A549 (cell line): ENCODE measurements around the gene ATG13. TPM values are rescaled to one million over a fixed set of nuclear protein-coding genes. Genes with fewer than 3 reads are reported as not detected.

Source experiments
- ATAC-seq, 2 experiments: fragments of 200-7000 bp in 1 of 2; fragments of >200 bp in 1 of 2; cut with Nextera tagmentation in 1 of 2; cut with Tn5 transposase in 1 of 2; 3 replicates each; pipeline versions ENCODE4 v1.8.0 to v1.9.1; 2018 to 2020; ENCODE audit warnings: mild to moderate bottlenecking in 1 of 2, moderate library complexity in 1 of 2
- CTCF ChIA-PET: fragments of 300-600 bp; sonication (Branson Sonifier 250); formaldehyde crosslinking; extraction: SDS; loops from one replicate; lab custom pipeline; 2021; ENCODE audit warnings: antibody characterized with exemption, inconsistent platforms; lab: Yijun Ruan, JAX
- POLR2A ChIA-PET: fragments of 350-600 bp; formaldehyde crosslinking; extraction: SDS; loops from one replicate; lab custom pipeline; 2021; ENCODE audit warnings: antibody characterized with exemption, inconsistent platforms; lab: Yijun Ruan, JAX
- DNase-seq, 2 experiments: peaks; one replicate each; pipeline versions ENCODE4 v3.0.0 to v3.0.0-alpha.2; 2011 to 2016; ENCODE audit warnings: low read depth in 1 of 2, low spot score in 1 of 2
- FAIRE-seq: peaks from 2 replicates; lab custom pipeline; 2011; peaks lifted over from hg19 to GRCh38; lab: Jason Lieb, UNC
- H3K27ac ChIP-seq, 2 experiments: fragments of >200 bp; sonication (Bioruptor Twin); formaldehyde crosslinking; 3 replicates each; pipeline ENCODE4 v1.5.1; 2016 to 2017
- H3K4me1 ChIP-seq: fragments of >200 bp; sonication (Bioruptor Twin); formaldehyde crosslinking; 3 replicates; pipeline ENCODE4 v1.6.1; 2016
- H3K4me2 ChIP-seq: fragments of >200 bp; sonication (Bioruptor Twin); formaldehyde crosslinking; 3 replicates; pipeline ENCODE4 v1.6.1; 2016
- H3K4me3 ChIP-seq: fragments of >200 bp; sonication (Bioruptor Twin); formaldehyde crosslinking; 3 replicates; pipeline ENCODE4 v1.5.1; 2016
- H3K9me3 ChIP-seq: fragments of >200 bp; sonication (Bioruptor Twin); formaldehyde crosslinking; 3 replicates; pipeline ENCODE4 v1.6.1; 2016
- BCL3 ChIP-seq: fragments of >200 bp; sonication (Bioruptor Twin); formaldehyde crosslinking; IDR thresholded peaks from 3 replicates; pipeline ENCODE4 v1.6.1; 2016
- BHLHE40 ChIP-seq: IDR thresholded peaks from 2 replicates; pipeline ENCODE4 v1.6.1; 2012; ENCODE audit warnings: low read depth, low read length, inconsistent platforms
- CBX2 ChIP-seq: fragments of 200-600 bp; sonication (generic); IDR thresholded peaks from 2 replicates; pipeline ENCODE4 v1.6.1; 2016; ENCODE audit warnings: low read depth, mild to moderate bottlenecking, borderline replicate concordance
- CHD2 ChIP-seq: fragments of 150-350 bp; IDR thresholded peaks from 2 replicates; pipeline ENCODE4 v1.6.1; 2014; ENCODE audit warnings: low read length; ENCODE audit not compliant: partially characterized antibody
- CTCF ChIP-seq: fragments of >200 bp; sonication (Bioruptor Twin); formaldehyde crosslinking; IDR thresholded peaks from 3 replicates; pipeline ENCODE4 v1.5.1; 2016
- E2F6 ChIP-seq: IDR thresholded peaks from 2 replicates; pipeline ENCODE4 v1.6.1; 2012; ENCODE audit warnings: low read depth, borderline replicate concordance
- FOSB ChIP-seq: fragments of 250-450 bp; sonication (Bioruptor Pico); IDR thresholded peaks from 2 replicates; pipeline ENCODE4 v1.5.0; 2020; ENCODE audit warnings: mild to moderate bottlenecking, moderate library complexity
- FOXS1 ChIP-seq: fragments of 250-450 bp; sonication (Bioruptor Pico); IDR thresholded peaks from 2 replicates; pipeline ENCODE4 v1.5.0; 2020; ENCODE audit warnings: mild to moderate bottlenecking, moderate library complexity
- GATA3 ChIP-seq: IDR thresholded peaks from 2 replicates; pipeline ENCODE4 v1.6.1; 2012; ENCODE audit warnings: borderline replicate concordance
- HES2 ChIP-seq: fragments of >200 bp; sonication (Bioruptor Twin); formaldehyde crosslinking; IDR thresholded peaks from 2 replicates; pipeline ENCODE4 v1.6.1; 2016
- HOXA7 ChIP-seq: fragments of 250-450 bp; sonication (Bioruptor Pico); IDR thresholded peaks from 2 replicates; pipeline ENCODE4 v1.5.0; 2020; ENCODE audit warnings: mild to moderate bottlenecking, moderate library complexity
- JUN ChIP-seq, 2 experiments: fragments of >200 bp; sonication (Bioruptor Twin); formaldehyde crosslinking; IDR thresholded peaks; 2 replicates in 1 of 2; 3 replicates in 1 of 2; pipeline ENCODE4 v1.6.1; 2016 to 2017
- KDM5A ChIP-seq: fragments of 200-600 bp; sonication (generic); IDR thresholded peaks from 2 replicates; pipeline ENCODE4 v1.6.1; 2016; ENCODE audit warnings: antibody characterized with exemption, mild to moderate bottlenecking
- MAZ ChIP-seq: fragments of 150-350 bp; IDR thresholded peaks from 2 replicates; pipeline ENCODE4 v1.6.1; 2014; ENCODE audit warnings: antibody characterized with exemption, low read depth, low read length, borderline replicate concordance
- NFE2L2 ChIP-seq: fragments of 150-350 bp; conservative IDR thresholded peaks from 2 replicates; pipeline ENCODE4 v1.6.1; 2014; ENCODE audit warnings: low read length
- NPAS2 ChIP-seq: fragments of 250-450 bp; sonication (Bioruptor Pico); IDR thresholded peaks from 2 replicates; pipeline ENCODE4 v1.8.0; 2022; ENCODE audit warnings: mild to moderate bottlenecking, moderate library complexity, borderline replicate concordance
- NR3C1 ChIP-seq: fragments of >200 bp; sonication (Bioruptor Twin); formaldehyde crosslinking; IDR thresholded peaks from 3 replicates; pipeline ENCODE4 v1.6.1; 2017
- PBX3 ChIP-seq: IDR thresholded peaks from 2 replicates; pipeline ENCODE4 v1.6.1; 2012
- RARB ChIP-seq: fragments of 250-450 bp; sonication (Bioruptor Pico); IDR thresholded peaks from 2 replicates; pipeline ENCODE4 v1.8.0; 2021; ENCODE audit warnings: mild to moderate bottlenecking, moderate library complexity
- REST ChIP-seq: fragments of 200-600 bp; sonication (generic); IDR thresholded peaks from 2 replicates; pipeline ENCODE4 v1.6.1; 2016; ENCODE audit warnings: antibody characterized with exemption, mild to moderate bottlenecking, moderate library complexity
- RNF2 ChIP-seq: fragments of 200-600 bp; sonication (generic); IDR thresholded peaks from 2 replicates; pipeline ENCODE4 v1.6.1; 2016; ENCODE audit warnings: low read depth, mild to moderate bottlenecking, antibody characterized with exemption, moderate library complexity, borderline replicate concordance
- SREBF2 ChIP-seq: fragments of 450-650 bp; IDR thresholded peaks from 2 replicates; pipeline ENCODE4 v1.6.1; 2014; ENCODE audit warnings: mild to moderate bottlenecking, moderate library complexity
- TP53 ChIP-seq: fragments of 250-450 bp; sonication (Bioruptor Pico); IDR thresholded peaks from 2 replicates; pipeline ENCODE4 v1.5.0; 2021; ENCODE audit warnings: mild to moderate bottlenecking, moderate library complexity
- ZC3H11A ChIP-seq: fragments of 450-650 bp; IDR thresholded peaks from 2 replicates; pipeline ENCODE4 v1.6.1; 2014; ENCODE audit warnings: antibody characterized with exemption, mild to moderate bottlenecking
- ZFP36 ChIP-seq: fragments of 450-650 bp; IDR thresholded peaks from 2 replicates; pipeline ENCODE4 v1.6.1; 2014; ENCODE audit warnings: borderline replicate concordance; ENCODE audit not compliant: partially characterized antibody
- WGBS: methylation state at CpG from one replicate; pipeline ENCODE4 v1.1.6; 2017; ENCODE audit errors: missing lambda C conversion rate; 5-methylcytosine and 5-hydroxymethylcytosine counted together
- polyA plus RNA-seq, 4 experiments: library from polyadenylated mRNA; depleted of rRNA in 3 of 4; stranded (reverse); fragments of >200 nt; fragmentation: RNase III in 1 of 4; extraction: RNeasy Plus Mini Kit Qiagen cat#74134 plus additional on column Dnase treatment in 1 of 4; gene quantifications; 2 replicates in 3 of 4; 3 replicates in 1 of 4; pipeline ENCODE4 v1.2.3, GENCODE V29; 2011 to 2017

The ATG13 gene
- polyA plus RNA-seq, 2 of the 4 experiments (the other 2 are of a cell fraction): 39.5 to 58.6 TPM

GRCh38 chr11:46692450-46692849, 75.1 kb downstream of the ATG13 start (continued):
- TF ChIP-seq GATA3: no peak

GRCh38 chr11:46693597-46694012, 76.3 kb downstream of the ATG13 start:
- ChIA-PET POLR2A (no interaction called here), CTCF (interaction anchor here (1.0 kb wide), 1 partner anchor 9 kb away, joined by 4 read pairs; no protein-coding TSS in a partner anchor)
- no peaks in the 10 kb centered on the region for H3K9me3 ChIP-seq
- no peak overlapping the region for H3K4me2 ChIP-seq
- 83% methylated on average over 2 of the region's 2 CpGs for WGBS
- ATAC-seq (no peak), DNase-seq (no peak)
- no peak for TF ChIP-seq TP53
- no peak for TF ChIP-seq REST
- TF ChIP-seq RARB: no peak
- no peak for TF ChIP-seq BHLHE40
- TF ChIP-seq RNF2: no peak
- TF ChIP-seq JUN (IDR thresholded peaks at IDR 0.05): no peak
- no peak for TF ChIP-seq NPAS2
- TF ChIP-seq FOXS1 (CRISPR knock-in tag): no peak
- no peak for TF ChIP-seq MAZ
- no peak for TF ChIP-seq CBX2
- TF ChIP-seq ZC3H11A: no peak
- no peak for TF ChIP-seq GATA3
- TF ChIP-seq FOSB (CRISPR knock-in tag): no peak
- TF ChIP-seq ZFP36: no peak
- no peak for TF ChIP-seq HOXA7 (CRISPR knock-in tag)
- TF ChIP-seq, all 56 proteins: peak for 0
- 0 out of 6 replicates have a peak overlapping the region, but pooled peaks of 1 of the 2 experiments have one; percentile 1 for H3K27ac ChIP-seq
- H3K4me1 ChIP-seq: peaks cover 3% of the 10 kb centered on the region; the same call in 1 of the 3 replicates
- no peak for FAIRE-seq
- no peak overlapping the region for H3K4me3 ChIP-seq

- ATAC-seq (no peak), FAIRE-seq (no peak), DNase-seq (no peak)
- Histone ChIP-seq H3K4me3 (no peak overlapping the region), H3K4me2 (no peak overlapping the region), H3K9me3 (no peaks in the 10 kb centered on the region), H3K4me1 (peaks cover 8% of the 10 kb centered on the region; the same call in 2 of the 3 replicates), H3K27ac (no peak overlapping the region)
- ChIA-PET CTCF (interaction anchor here (1.0 kb wide), 1 partner anchor 10 kb away, joined by 4 read pairs; no protein-coding TSS in a partner anchor), POLR2A (no interaction called here)
- TF ChIP-seq CBX2 (no peak), PBX3 (no peak), CHD2 (no peak), BCL3 (no peak), CTCF (no peak), JUN (IDR thresholded peaks at IDR 0.05) (no peak), FOSB (CRISPR knock-in tag) (no peak), SREBF2 (no peak), KDM5A (no peak), HES2 (no peak), E2F6 (no peak), NFE2L2 (no peak), NR3C1 (no peak)
- 98% methylated on average over 6 of the region's 6 CpGs for WGBS
These were observed 76.7 kb downstream of the ATG13 start for GRCh38 chr11:46694072-46694471.
